HCEC 1CT (cell line): Measurements from ENCODE around the gene UBE2E2.
A peak's percentile ranks its signal among the peaks of the same experiment; 100 is the strongest.

Experiments
- DNase-seq: peaks from one replicate; pipeline ENCODE4 v3.0.0-alpha.2; 2017

Gene UBE2E2

DNA sequence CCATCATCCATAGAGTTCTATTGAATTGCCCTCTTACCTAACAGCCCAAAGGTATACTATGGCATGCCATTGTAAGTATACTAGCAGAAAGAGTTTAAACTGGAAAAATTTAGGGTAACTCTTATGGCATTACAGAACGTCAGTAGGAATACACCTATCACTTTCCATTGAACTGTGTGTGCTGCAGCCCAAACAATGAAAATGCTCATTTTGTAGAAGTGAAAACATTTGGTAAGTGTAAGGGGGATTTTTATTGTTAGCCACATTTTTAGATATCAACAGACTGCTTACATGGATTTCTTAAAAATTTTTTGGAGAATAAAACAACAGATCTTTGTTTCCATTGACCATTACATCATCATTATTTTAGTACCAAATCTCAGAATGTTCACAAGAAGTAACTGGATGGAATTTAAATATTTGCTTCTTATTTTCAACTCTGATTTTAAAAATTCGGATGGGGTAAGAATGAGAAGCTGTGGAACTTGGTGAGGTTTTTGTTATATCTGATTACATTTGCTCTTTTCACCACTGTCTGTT, 245.9 kb downstream of the UBE2E2 start:
- no peak for DNase-seq

DNA sequence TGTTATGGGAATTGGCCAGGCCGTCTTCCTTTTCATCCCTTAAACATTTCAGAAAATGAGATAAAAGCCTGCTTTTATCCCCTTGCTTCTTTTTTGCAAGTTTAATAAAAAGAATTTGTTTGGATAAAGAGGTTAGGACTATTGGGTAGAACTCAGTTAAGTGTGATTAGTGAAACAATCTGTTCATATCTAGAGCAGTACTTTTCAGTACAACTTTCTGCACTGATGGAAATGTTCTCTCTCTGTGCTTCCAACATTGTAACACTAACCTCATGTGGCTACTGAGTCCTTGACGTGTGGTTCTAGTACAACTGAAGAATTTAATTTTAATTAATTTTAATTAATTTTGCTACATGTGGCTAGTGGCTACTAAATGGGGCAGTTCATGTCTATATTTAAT, 246.9 kb downstream of the UBE2E2 start:
- DNase-seq, result no peak

DNA sequence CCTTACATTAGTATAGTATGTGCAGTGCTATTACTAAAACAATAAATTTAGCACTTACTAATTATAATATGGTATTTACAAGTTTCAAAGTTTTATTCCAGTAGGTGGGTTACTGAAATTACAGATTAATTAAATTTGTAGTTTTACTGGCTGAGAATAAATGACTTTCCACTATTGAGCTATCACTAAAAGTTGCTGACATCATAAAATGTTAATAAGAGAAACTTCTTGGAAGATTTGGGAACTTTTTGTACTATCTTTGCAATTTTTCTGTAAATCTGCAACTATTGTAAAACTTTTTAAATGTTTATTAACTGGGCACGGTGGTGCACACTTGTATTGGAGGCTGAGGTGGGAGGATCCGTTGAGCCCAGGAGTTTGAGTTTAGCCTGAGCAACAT, 247.7 kb downstream of the UBE2E2 start:
- DNase-seq, result no peak

DNA sequence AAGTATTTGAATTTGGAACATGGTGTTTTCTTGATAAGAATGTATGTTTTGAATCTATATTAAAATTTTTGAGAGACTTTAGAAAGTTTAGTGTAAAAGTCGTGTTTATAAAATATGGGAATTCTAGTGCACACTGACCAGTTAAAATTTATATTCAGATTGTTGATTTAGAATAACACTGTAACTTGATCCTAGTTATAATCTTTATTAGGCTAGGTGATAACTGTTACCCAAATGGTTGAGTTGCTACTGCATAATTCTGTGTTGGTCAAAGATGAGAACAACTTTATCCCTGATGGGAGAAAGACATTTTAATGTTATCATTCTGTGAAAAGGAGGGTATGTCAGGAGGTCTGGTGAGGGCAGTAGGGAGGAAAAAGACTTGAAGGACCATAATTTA, 249.3 kb downstream of the UBE2E2 start:
- no peak for DNase-seq

DNA sequence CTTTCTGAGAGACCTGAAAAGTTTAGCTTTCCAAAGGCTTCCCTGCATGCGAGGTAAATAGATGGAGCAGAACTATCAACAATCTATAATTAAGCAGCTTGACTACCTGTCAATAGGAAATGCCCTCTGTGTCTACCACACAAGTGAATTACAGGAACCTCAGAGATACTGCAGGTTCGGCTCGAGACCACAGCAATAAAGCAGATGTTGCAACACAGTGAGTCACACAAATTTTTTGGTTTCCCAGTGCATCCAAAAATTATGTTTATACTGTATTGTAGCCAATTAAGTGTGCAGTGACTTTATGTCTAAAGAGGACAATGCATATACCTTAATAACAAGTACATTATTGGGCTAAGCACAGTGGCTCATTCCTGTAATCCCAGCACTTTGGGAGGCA, 252.0 kb downstream of the UBE2E2 start:
- peak; percentile 82 for DNase-seq

DNA sequence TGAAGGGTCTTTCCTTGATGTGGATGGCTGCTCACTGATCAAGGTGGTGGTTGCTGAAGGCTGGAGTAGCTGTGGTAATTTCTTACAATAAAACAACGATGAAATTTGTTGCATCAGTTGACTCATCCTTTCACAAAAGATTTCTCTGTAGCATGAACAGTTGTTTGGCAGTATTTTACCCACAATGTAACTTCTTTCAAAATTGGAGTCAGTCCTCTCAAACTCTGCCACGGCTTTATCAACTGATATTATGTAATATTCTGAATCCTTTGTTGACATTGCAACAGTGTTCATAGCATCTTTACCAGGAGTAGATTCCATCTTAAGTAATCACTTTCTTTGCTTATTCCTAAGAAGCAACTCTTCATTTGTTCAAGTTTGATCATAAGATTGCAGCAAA, 252.6 kb downstream of the UBE2E2 start:
- peak; percentile 74 for DNase-seq

DNA sequence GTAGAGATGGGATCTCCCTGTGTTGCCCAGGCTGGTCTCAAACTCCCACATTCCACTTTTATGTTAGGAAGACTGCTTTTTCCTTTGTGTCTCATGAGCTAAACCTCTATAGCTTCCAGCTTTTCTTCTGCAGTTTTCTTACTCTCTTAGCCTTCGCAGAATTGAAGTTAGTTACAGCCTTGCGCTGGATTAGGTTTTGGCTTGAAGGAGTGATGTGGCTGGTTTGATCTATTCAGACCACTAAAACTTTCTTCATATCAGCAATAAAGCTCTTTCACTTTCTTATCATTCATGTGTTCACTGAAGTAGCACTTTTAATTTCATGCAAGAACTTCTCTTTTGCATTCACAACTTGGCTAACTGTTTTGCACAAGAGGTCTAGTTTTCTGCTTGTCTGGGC, 254.6 kb downstream of the UBE2E2 start:
- no peak for DNase-seq

DNA sequence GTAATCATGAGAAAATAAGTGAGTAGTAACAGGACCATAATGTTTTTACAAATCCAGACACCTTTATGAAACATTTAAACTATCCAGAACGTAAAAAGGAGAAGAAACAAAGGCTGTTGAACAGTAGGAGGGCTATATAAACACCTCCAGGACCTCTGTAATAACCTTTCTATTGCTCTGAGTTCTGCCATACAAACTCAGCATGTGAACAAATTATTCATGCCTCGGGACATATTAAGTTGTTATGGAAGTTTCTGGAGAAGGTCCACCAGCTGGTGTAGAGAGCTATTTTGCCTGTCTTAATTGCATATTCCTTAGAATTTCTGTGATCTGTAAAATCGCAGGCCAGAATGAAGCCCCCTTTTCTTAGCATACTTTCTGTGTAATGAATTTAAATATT, 256.3 kb downstream of the UBE2E2 start:
- DNase-seq, result no peak

DNA sequence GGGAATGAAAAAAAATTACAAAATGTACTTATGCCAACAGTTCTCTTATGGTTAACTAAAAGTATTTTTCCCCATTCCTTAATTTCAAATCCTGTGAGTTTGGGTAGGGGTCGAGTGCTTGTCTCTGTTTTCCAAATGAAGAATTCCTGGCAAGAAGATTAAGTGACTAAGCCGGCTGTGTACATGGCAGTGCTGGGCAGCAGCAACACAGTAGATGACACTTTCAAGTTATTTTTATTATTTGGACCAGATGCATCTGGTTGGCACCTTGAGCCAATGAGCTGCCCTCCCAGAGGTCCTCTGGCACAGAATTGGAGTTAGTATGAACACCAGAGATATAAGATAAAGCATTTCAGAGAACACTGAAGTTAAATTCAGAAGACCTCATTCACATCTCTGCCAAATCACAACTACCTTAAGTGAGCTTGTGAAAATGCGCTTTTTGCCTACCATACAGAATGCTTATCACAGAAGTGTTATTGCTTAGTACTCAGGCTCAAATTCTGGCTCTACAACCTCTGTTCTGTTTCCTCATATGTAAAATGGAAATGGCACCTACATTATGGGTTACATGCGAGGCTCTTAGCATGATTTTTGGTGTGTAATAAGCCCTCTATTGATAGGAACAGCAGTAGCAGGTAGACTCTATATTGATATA, 256.9 kb downstream of the UBE2E2 start:
- DNase-seq, result no peak

DNA sequence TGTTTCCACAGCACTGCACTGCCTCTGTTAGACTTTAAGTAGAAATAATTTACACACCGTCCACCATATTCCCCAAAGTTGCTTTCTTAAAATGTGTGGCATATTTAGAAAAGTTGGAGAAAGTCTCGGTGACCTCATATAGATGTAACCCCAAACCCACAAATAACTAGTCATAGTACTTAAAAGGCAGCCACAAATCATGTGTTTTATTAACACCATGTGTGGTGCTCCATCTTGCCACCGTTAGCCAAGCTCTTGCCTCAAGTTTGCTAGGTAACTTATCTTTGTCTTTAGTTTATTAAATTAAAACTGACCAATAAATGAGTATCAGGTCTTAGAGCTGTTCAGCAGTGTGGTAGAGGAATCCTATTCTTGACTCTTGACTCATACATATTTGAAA, 257.9 kb downstream of the UBE2E2 start:
- DNase-seq, result peak; percentile 54

DNA sequence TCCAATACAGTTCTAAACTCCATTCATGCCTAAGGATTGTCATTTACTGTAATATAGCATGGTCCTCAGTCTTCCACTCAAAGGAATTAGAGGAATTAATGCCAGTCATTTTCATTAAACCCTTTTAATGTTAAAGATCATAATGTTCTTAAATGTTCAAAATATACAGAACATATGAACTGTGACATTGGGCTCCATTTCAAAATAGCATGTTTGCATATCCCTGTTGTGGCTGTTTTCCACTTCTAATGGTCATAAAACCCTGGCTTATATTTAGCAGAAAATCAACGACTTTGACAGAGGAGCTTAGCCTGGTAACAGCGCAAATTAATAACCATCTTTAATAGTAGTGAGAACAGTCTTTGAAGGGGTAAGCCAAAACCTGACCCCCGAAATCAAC, 260.7 kb downstream of the UBE2E2 start:
- no peak for DNase-seq

DNA sequence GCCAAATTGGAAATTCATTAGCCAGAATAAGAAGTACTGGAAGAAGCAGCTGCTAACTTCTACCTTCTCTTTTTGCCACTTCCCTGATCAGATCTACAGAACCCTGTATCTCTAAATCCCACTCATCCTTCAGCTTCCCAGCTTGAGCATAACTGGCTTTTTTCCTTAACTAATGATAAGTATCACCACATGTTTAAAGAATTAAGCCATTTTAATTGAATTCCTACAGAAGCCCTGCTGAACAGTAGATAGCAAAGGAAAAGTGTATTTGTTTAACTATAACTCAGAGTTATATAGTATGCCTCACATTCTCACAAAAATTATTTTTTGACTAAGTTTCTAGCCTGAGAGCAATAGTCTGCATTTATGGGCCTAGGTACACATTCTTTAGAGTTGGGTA, 262.4 kb downstream of the UBE2E2 start:
- DNase-seq, result no peak

DNA sequence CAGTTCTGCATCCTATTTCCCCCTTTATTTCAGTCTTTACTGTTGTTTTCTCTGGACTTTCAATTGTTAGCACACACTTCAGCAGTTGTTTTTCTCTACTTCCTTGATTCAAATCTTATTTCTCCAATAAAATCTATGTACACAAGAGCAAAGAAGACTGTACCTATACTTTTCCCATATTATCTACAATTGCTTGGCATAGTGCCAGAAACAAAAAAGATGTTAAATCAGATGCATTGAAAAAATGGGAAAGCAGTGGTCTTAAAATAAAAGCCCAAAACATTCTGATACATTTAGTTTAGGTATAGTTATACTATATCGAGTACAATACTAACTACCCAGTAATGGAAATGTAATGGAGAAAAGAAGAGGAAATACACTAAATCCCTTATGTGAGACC, 265.1 kb downstream of the UBE2E2 start:
- DNase-seq, result no peak

DNA sequence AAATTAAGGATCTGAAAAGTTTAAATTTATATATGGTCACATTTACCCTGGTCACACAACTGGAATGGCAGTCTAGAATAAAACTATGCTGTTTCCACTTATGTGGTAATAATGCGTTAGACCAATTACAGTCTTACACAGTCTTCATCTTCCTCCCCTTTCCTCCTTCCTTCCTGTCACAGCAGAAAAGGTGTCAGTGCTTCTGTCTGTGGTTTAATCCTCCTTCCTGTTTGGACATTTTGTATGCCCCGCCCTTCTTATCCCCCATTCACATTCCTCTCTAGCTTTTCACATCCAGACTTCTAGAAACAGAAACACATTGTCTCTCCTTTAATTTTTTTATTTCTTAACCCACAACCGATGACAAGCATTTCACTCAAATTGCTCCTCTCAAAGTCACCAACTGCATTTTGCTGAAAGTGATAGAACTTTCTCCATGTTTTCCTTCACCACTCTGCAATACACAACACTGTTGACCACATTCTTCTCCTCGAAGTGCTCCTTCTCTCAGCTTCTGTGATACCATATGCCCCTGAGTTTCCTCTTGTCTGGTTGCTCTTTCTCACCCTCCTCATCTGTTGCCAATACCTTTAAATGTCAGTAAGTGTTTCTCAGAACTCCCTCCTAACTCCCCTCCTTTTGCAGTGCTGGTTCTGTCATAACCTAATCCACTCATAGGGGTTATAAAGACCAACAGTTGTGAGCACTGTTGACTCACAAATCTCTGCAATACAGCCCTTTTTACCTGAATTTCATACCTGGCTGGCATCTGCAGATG, 271.6 kb downstream of the UBE2E2 start:
- DNase-seq, result no peak

DNA sequence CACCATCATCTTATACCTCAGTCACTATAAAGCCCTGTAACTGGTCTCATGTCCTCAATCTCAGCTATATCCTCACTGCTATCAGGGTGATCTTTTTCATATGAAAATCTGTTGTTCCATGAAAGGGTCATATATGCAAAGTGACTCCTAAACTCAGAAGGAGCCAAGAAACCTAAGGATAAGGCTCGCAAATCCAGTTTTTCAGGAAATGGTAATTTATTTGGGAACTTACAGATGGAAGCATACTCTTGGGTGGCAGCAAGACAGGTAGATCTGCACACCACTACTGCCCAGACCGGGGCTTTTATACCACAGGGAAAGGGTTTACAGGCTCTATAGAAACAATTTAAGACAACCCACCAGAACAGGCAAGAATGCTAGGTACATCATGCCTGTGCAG, 272.3 kb downstream of the UBE2E2 start:
- no peak for DNase-seq

DNA sequence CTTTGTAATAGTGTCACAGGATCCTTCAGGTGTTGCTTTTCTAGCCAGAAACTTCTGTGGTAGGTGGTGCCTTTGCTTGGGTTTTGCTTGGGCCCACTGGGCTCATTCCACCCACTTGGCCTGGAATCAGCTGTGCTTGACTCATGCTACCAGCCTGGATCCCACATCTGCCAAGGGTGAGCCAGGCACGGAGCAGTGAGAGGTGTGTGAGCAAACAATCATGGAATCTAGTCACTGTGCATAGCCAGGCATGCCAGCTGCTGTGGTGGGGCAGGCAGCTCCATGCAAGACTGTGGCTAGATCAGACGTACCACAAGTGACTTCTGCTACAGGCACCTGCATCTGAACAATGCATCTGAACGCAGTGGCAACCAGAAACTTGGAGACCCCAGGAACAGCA, 275.9 kb downstream of the UBE2E2 start:
- DNase-seq, result no peak

DNA sequence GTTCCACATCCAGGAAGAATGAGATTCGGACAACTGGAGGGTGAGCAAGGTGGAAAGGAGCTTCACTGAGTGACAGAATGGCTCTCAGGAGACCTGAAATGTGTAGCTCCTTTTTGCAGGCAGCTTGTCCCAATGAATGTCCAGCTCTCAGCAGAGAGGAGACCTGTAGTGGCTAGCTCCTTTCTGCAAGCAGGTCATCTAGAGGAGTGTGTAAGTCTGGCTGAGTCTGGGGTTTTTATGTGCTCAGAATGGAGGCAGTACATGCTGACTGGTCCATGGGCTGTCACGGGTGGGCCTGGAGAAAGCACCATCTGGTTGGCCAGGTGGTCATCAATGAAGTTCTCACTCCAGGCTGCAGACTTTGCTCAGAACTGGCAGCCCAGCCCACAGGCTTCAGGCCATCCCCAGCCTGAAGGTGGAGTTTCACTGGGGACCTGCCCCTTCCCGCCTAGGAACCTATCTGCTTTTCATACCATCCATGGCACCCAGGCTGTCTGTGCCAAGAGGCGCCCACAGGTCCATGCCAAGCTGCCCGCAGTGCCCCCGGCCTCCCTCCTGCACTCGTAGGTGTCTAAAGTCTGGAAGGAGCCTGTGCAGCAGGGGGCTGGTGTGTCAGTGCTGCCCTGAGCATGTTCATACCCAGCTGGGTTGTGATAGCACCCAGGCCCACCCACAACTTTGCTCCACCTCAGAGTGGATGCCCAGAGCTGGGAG, 276.6 kb downstream of the UBE2E2 start:
- no peak for DNase-seq

DNA sequence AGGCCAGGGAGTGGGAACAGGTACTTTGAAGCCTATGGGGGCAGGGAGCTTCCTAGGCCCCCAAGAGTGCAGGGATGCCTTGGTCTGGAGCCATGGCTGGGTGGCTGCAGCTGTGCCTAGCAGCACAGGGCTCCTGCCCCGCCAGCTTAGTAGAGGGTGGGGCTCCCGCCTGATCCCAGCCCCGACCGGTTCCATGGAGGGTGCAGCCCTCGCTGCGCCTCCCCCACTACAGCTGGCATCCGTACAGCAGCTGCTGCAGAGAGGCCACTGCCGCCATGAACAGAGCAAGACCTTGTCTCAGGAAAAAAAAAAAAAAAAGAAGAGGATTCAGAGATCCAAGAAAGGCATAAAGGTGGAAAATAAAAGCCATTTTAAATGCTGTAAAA, 277.2 kb downstream of the UBE2E2 start:
- no peak for DNase-seq

DNA sequence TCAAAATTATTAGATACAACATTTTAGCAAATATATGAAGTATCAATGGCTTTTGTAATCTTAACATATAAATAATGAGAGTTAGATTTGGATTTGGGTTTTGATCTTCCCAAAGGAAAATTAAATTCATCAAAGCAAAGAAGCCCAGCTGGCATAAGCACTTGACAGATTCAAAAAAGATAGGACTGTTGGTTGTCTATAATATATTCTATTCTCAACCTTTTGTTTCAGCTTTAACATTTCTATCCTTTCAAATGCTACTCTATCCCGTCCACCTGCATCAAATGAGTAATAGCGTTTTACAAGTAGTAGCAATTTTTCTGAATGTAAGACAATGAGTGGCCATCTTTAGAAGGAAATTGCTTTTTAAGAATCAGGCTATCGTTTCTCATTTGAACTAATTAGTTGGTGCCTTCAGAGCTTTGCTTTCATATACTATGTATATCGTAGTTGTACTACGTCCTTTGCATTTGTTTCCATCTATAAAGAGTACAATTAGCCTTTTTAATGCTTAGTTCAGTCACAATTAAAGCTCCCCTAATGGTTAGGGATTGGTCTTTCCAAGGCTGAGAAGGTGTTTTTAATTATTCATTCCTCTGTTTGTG, 278.0 kb downstream of the UBE2E2 start:
- no peak for DNase-seq

DNA sequence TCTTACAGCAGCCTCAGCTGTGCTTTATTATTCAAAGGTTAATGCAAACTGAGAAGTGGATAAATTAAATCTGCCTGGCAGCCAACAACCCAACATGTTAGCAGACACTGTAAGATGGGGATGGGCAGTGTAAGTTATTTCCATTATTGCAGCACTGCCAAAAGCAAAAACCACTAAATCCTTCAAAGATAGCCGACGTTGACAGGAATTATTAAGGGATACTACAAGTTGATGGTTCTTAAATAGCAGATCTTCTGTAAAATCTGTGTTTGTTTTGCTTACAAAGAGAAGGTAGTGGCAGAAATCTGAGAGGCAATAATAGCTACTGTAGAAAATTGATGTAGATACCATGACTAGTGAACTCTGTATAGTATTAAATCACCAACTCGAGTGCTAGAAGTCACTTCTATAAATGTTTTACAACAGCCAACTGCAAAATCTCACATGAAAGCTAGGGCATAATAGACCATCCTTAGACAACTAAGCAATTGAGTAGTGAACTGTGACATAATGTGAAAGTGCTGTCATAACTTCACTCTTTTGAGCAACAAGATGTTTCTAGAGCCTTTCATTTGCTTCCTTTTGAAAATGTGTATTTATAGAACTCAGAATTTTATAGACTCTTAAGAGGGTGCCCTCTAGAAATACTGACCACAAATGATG, 278.6 kb downstream of the UBE2E2 start:
- no peak for DNase-seq

DNA sequence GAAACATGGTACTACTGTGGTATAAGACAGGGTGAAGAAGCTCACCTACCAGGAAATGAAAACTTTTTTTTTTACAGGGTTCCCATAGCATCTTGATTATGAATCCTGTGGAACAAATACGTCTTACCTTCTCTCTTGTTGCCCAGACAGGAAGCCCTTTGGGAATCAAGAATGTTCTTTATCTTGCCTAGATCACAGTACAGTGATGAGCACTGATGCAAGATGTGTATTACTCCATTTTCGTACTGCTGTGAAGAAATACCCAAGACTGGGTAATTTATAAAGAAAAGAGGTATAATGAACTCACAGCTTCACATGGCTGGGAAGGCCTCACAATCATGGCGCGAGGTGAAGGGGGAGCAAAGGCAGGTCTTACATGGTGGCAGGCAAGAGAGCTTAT, 281.3 kb downstream of the UBE2E2 start:
- DNase-seq, result no peak

DNA sequence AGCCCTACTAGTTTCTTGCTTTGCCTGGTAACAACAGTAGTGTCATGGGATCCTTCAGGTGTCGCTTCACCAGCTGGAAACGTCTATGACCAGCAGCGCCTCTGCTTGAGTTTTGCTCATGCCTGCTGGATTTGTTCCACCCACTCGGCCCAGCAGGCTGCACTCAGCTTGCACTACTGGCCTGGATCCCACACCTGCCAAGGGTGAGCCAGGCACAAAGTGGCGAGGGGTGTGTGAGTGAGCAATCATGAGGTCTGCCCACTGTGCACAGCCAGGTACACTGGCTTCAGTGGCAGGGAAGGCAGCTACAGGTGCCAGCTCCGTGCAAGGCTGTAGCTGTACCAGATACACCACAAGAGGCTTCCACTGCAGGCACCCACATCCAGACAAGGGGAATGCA, 282.8 kb downstream of the UBE2E2 start:
- DNase-seq, result no peak

DNA sequence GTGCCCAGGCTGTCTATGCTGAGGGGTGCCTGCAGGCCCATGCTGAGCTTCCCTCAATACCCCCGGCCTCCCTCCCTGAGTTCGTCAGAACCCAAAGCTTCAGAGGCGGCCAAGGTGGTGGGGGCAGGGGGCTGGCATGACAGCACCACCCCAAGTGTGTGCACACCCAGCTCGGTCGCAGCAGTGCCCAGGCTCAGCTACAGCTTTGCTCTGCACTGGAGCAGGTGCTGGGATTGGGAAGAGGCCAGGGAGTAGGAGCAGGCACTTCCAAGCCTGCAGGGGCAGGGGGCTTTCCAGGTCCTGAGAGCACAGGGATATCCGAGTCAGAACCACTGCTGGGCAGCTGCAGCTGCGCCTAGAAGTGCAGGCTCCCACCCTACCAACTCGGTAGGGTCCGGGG, 283.9 kb downstream of the UBE2E2 start:
- no peak for DNase-seq
